ENCODE results near the gene KCNB1.

The KCNB1 gene

DNA sequence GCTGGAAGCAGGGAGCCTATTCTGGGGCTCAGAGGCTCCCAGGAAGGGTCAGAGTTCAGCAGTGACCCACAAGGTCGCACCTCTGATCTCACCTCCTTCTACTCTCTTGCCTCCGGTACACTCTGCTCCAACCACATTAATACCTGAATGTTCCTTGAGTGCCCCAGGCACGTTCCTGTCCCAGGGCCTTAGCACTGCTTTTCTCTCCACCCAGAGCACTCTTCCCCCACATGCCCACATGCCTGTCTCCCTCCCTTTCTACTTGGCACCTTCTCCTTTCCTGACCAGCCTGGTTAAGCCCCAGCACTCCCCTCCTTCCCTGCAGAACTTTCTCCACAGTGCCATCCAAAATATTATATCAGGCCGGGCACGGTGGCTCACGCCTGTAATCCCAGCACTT, 13.4 kb downstream of the KCNB1 start:
- DNase-seq (ENCODE audit: low read depth in 3 of 3) = no peak

DNA sequence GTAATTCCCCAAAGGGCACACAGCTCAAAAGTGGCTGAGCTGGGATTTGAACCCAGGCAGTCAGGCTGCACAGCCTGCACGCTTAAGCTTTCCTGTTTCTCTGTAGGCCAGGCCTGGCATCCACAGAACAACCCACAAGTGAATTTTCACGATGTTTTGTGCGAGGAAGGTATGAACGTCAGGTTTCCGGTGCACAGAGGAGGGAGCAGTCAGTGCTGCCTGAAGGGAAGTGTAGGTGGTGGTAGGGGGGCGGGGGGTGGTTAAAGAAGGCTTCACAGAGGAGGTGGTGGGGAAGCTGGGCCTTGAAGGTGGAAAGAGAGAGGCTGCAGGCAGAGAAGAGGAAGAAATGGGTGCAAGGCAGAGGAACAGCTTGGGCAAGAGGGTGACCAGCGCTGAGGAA, 14.1 kb downstream of the KCNB1 start:
- DNase-seq (ENCODE audit: low read depth in 3 of 3) = no peak

DNA sequence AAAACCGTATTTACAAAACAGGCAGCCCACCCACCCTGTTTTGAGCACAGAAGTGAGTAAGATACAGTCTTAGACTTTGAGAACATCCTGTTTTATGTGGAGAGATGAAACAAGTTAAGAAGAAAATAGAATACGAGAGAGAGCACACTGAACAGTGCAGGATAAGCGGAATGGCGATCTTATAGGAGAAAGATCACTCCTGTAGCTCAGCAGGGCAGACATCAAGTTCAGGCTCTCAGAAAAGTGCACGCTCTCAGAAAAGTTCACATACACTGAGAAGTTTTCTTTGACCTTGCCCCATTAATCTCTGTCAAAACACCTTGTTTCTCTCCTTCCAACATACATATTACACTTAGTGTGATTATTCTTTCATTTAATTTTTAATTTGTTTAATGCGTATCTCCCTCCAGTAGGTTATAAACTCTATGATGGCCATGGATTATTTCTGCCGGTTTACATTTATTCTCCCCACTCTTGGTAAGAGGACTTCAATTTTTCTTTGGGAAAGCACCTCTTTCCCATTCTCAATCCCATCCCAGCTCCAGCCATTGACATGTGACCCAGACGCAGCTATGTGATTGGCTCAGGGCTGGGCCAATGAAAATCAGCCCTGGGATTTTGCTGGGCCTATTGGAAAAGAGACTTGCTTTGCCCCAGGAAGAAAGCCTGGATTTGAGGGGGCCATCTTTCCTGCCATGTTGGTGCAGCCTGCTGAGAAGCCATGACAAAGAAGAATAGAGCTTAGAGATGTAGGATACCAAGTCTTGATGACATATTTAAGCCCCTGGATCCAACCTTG, 16.2 kb downstream of the KCNB1 start:
- no peak for DNase-seq (ENCODE audit: low read depth in 3 of 3)

DNA sequence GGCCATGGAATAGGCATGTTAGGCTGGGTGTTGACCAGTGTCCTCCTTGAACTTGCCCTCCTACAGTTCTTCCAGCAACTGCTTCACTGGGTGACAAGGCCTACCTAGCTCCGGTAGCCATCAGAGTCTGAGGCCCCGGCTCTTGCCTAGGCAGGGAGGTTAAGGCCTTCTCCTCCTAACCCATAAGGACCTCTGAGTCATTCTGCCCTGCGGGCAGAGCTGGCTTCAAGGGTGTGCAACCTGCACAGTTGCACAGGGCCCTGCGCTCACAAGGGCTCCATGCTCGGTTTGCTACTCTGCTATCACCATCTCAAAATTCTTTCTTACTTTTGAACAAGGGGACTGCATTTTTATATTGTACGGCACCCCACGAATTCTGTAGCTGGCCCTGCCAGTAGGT, 17.9 kb downstream of the KCNB1 start:
- no peak for DNase-seq (ENCODE audit: low read depth in 3 of 3)

DNA sequence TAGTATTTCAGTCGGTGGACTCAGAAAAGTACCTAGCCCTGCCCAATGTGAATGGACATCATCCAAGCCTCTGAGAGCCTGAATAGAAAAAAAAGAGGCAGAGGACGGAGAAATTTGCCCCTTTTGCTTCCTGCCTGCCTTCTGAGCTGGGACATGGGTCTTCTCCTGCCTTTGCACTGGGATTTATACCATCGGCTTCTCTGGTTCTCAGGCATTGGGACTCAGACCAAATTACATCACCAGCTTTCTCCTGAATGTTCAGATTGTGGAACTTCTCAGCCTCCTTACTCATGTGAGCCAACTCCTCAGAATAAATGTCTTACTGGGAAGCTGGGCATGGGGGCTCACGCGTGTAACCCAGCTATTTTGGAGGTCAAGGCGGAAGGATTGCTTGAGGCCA, 19.8 kb downstream of the KCNB1 start:
- no peak for DNase-seq (ENCODE audit: low read depth in 3 of 3)

DNA sequence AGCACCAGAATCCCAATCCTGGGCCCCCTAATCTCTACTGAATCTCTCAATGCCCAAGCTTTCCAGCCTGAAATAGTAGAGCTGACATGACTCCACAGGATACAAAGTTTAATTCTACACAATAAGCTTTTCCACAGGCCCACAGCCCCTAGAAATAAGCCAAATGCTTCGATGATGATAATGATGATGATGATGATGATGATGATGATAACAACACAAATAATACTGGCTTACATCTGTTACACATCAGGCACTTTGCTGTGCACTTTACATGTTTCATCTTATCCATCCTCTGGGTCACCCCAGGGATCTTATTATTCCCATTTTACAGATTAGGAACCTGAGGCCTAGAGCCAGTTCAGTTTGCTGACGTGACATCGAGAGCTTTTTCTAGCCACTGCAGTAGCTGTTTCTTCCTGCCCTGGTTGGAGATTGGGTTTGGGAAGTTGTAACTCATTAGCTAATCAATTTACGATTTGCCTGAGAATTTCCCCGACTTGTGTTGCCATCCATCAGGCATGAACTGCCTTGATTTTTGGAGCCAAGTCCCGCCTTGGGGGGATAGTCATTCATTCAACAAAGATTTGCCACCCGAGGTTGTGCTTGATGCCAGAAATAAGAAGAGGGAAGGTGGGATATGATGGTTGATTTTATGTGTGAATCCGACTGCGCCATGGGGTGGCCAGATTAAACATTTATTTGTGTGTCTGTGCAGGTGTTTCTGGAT, 20.4 kb downstream of the KCNB1 start:
- no peak for DNase-seq (ENCODE audit: low read depth in 3 of 3)

DNA sequence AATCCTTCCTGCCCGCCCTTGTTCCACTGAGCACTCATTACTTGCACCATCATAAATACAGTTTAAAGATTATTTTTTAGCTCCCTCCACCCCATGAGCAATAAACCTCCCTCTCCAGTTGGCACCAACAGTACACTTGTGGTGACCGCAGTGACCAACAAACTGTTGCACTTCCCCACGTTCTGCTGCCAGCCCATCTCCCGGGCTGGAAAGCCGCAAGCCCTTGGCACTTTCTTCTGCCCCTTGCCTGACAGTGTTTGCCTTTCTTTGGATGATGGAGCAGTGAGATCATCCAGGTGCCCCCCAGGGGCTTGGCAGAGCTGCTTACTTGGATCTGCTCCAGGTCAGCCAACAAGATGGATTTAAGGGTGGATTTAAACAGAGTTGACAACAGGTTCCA, 21.6 kb downstream of the KCNB1 start:
- no peak for DNase-seq (ENCODE audit: low read depth in 3 of 3)

DNA sequence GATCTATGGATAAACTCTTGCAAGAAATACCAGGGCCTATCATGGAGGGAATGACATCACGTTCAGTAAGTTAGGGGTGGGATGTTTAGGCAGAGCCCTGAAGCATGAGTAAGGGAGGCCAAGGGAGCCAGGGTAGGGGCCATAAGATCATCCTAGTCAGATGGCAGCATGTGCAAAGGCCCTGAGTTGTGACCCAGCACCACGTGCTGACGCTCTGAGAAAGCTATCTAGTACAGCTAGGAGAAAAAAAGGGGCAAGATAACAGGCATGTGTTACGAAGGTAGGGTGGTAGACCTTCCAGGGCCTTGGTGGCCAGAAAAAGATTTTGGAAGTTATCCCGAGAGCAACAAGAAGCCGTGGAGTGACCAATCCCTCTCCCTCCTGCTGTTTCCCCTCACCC, 22.3 kb downstream of the KCNB1 start:
- DNase-seq (ENCODE audit: low read depth in 3 of 3) = no peak

DNA sequence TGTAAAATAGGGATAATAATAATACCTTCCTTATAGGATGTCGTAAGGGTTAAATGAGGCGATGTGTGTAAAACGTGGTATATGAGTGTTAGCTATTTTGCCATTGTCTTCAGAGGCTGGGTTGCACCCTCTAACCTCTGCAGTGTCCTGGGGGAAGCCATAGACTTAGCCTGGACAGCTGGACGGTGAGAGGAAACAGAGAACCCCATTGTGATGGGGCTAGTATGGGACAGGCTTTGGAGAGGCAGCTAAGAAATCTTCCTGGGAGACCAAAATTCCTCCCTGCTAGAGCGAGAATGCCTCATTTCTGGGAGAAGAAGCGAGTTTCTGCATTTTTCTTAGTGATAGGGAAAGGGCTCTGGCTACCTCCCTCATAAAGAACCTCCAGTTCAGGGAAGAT, 22.8 kb downstream of the KCNB1 start:
- no peak for DNase-seq (ENCODE audit: low read depth in 3 of 3)

DNA sequence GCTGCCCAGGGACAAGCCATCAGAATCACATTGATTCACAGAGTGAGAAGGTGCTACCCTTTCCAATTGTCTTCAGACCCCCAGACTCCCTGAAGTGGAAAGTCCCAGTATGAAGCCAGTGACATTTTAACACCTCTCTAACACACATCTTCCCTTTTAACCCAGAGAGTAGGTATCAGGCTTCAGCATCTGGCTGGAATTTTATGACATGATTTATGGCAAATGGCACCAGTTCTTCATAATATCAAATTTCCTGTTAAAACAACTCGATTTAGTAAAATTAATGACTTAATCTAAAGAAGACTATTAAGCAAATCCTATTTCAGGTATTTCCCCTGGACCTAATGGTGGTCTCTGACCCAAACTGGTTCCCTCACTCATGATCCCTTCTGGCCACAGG, 25.0 kb downstream of the KCNB1 start:
- no peak for DNase-seq (ENCODE audit: low read depth in 3 of 3)

DNA sequence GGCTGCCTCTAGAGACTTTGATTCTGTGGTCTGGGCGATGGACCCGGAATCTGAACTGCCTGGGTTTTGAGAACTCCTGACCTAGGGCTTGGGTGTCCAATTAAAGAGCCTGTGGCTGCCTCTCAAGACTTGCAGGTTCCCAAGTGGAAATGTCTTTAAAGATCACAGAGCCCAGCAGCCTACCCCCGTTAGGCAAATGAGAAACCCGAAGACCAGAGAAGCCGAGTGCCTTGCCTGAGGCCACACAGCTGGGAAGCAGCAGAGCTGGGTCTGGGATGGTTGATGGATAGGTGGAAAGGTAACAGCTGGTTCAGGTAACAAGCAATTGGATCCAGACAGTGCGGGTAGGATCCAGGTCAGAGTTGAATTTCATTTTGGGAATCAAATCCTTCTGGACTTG, 25.8 kb downstream of the KCNB1 start:
- DNase-seq (ENCODE audit: low read depth in 3 of 3) = no peak

DNA sequence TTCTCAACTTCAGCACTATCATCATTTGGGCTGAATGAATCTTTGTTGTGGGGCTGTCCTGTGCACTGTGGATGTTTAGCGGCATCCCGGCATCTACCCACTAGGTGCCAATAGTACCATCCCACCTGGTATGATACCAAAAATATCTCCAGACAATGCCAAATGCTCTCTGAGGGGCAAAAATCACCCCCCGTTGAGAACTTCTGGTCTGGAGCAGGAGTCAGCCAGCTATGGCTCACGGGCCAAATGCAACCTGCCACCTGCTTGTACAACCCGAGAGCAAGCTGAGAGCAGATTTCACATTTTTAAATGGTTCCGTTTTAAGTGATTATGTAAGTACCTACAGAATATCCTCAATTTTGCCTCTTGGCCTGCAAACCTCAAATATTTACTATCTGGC, 26.8 kb downstream of the KCNB1 start:
- no peak for DNase-seq (ENCODE audit: low read depth in 3 of 3)

DNA sequence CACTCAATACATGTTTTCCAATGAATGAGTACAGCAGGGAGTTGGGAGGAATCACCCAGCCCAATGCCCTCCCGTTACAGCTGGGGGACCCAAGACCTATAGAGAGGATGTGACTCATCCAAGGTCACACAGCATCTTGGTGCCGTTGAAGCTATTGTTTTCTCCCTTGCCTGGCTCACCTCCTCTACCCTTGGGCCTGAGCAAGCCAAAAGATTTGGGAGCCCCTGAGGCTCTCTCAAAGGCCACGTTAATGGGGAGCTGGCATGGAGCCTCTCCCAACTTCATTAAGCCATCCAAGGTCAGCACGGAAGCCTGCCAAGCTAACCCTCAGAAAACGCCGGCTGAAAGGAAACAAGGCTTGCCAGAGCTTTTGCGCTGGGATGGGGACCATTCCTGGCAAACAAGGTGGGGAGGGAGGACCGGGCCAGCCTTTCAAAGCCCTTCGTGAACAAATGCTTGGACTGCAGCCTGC, 30.4 kb downstream of the KCNB1 start:
- no peak for DNase-seq (ENCODE audit: low read depth in 3 of 3)

DNA sequence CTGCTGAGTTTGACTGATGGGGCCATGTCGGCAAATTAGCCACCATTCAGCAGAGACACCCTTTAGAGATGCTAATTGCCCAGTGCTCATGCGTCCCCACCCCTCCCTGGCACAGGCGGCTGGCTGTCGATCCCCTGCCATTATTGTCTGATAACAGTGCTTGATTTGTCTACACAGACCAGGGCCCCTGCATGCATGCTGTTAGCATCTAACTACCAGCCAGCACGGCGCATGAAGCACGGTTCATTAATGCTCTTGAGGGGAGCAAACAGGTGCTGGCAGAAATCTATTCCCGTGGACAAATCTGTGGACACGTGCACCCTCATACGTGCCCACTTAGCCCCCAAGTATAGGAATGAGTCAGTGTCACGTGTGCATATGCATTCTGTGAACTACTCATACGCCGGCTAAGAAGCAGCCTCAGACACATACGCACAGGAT, 32.2 kb downstream of the KCNB1 start:
- DNase-seq (ENCODE audit: low read depth in 3 of 3) = no peak

DNA sequence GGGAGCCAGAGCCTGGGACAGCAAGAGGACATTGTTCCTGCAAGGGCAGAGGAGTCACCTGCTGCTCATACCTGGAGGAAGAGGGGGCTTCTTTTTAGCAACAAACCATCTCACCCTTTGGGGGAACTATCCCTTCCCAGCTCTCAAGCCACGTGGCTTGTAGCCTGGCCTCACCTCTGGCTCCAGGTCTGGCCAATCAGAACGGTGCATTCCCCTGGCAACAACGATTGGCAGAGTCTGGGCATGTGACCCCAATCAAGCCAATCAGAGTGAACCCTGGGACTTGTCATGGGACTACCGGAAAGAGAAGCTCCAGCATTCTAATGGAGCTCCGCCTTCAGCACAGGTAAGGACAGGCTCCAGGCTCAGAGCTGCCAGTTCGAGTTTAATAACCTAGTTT, 33.6 kb downstream of the KCNB1 start:
- no peak for DNase-seq (ENCODE audit: low read depth in 3 of 3)

DNA sequence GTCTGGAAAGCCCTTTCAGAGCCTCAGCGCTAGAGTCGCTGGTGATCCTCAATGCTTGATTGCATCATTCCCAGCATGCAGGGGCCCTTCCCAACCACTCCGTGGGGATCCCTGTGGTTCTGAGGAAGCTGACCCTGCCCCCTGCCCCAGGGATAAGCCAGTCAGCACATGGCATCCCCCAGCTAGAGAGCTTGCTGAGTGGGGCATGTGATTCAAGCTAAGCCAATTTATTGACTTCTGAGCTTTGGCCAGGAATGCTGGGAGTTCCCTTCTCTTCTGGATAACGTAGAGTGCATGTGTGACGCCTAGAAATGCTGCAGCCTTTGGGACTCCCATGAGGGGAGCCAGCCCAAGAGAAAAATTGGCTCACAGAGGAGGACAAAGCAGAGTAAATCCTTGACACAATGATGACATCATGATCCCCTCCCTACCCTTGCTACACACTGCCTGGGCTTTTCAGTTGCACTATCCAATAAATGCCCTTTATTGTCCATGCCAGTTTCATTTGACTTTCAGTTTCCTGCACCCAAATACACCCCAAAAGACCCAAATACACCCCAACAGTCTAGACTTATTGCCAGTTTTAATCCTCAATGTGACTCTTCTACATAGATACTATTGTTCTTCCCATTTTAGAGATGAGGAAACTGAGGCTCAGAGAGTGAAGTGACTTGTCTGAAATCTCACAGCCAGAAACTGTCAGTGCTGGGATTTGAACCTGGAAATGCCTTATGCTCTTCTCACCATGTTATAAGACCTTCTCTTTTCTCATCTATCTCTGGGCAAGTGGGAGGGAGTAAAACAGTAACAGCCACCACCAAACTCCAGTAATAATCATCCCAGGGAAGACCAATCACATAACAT, 34.3 kb downstream of the KCNB1 start:
- DNase-seq (ENCODE audit: low read depth in 3 of 3) = no peak

DNA sequence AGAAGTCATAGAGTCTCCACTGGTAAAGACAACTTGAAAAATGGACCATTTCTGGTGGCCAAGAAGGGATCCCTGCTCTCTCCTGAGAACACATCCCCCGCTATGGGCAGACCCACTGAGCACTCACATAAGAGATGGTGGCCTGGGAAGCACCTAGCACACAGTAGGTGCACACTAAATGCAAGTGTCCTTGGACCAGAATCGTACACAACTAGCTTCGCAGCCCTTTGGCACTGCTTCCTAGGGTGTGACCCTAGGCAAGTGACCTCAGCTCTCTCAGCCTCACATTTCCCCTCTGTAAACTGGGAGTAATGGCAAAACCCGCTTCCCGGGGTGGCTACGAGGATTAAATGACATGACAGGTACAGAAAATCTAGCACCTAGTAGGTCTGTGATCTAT, 35.1 kb downstream of the KCNB1 start:
- no peak for DNase-seq (ENCODE audit: low read depth in 3 of 3)

DNA sequence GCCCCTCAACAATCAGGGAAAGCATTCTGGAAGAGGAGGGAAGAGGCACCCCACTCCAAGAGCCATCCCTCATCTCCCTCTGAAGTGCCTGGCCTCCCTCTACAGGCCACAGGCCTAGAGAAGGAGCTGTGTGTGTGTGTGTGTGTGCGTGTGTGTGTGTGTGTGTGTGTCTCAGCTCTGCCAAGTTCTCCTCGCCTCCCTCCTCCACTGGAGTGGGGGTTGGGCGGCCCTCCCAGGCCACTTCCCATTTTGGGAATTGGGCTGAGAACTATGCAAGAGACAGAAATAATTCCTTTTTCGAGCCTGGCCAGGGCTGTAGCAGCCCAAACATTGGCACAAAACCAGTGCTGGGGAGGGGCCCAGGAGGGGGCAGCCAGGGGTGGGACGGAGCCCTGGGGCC, 35.7 kb downstream of the KCNB1 start:
- DNase-seq (ENCODE audit: low read depth in 3 of 3) = no peak

DNA sequence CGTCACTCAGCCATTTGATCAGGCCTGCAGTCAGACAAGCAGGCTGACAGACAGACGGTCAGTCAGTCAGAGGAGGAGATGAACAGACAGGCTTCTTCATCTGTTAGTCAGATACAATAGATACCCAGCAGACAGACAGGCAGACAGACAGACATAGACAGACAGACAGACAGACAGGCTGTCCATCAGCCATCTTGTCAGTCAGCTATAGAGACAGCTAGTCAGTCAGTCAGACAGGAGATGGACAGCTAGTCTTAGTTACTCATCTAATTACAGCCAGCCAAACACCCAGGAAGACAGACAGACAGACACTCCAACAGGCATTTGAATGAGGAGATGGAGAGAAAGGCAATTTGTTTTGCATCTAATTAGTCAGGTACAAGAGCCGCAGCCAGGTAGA, 36.4 kb downstream of the KCNB1 start:
- no peak for DNase-seq (ENCODE audit: low read depth in 3 of 3)

DNA sequence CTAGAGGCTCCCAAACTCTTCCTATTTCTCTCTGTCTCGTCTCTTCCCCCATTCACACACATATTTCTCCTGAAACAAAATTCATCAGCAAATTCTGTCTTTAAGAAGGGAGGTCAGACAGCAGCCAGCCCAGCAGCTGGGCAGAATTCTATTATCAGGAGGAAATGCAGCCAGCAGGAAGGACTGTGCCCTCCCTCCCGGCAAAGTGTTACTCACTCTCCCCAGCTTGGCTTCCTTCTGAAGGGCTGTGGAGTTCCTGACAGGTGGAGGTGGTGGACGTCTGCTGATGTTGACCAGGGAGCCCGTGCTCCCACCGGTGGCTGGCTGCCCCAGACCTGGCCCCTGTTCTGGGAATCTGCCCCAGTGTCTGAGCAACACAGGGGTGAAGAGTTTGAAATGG, 37.3 kb downstream of the KCNB1 start:
- no peak for DNase-seq (ENCODE audit: low read depth in 3 of 3)

DNA sequence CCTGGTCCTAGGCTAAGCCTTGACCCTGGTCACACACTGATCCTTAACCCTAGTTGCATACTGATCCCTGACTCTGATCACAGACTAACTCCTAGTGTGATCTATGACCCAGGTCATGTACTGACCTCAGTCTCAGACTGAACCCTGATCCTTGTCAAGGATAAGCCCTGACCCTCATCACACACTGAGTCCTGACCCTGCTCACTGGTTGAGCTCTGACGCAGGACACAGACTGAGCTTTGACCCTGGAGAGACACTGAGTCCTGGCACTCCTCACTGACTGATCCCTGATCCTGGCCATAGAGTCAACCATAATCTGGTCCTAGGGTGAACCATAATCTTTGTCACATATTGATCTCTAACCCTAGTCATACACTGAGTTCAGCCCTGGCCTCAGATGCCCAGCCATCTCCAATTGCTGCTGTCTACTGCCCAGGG, 37.9 kb downstream of the KCNB1 start:
- no peak for DNase-seq (ENCODE audit: low read depth in 3 of 3)

DNA sequence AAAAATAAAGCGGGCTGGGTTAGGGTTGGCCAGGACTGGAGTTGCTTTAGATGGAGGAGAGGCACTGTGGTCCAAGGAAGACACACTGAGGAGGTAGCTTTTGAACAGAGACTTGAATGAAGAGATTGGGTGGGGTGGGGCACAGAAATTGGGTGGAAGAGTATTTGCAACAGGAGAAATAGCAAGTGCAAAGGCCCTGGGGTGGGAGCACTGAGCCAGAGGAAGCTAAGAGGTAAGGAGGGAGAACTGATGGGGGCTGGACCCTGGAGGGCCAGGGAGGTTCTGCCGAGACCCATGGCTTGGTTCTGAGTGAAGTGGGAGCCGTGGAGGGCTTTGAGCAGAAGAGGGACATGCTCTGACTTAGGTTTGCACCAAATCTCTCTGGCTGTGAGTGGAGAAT, 45.4 kb downstream of the KCNB1 start:
- no peak for DNase-seq (ENCODE audit: low read depth in 3 of 3)
